HCT116 (cell line): ENCODE measurements around the gene GATAD2A. TPM values are rescaled to one million over a fixed set of nuclear protein-coding genes. Genes with fewer than 3 reads are reported as not detected.

Experiments
- ATAC-seq: fragments of 200-7000 bp; cut with Tn5 transposase; 2 replicates; pipeline ENCODE4 v1.9.1; 2020; ENCODE audit warnings: mild to moderate bottlenecking, moderate library complexity
- BruUV-seq: library from RNA; stranded (reverse); fragments of 400-500 nt; replicated peaks from 2 replicates; lab custom pipeline; 2021; lab: Mats Ljungman, UMichigan
- CTCF ChIA-PET: fragments of 300-600 bp; sonication (Branson Sonifier 250); formaldehyde crosslinking; loops from one replicate; lab custom pipeline; 2021; ENCODE audit warnings: antibody characterized with exemption; lab: Charles Lee
- POLR2A ChIA-PET: fragments of 300-600, 350-600 bp; sonication (Branson Sonifier 250); formaldehyde crosslinking; loops from one replicate; lab custom pipeline; 2021; ENCODE audit warnings: antibody characterized with exemption; lab: Charles Lee
- RAD21 ChIA-PET, 2 experiments: fragments of 300-600 bp; sonication (Branson Sonifier 250); formaldehyde crosslinking; loops; one replicate each; lab custom pipeline; 2023; ENCODE audit warnings: low total read pairs in 2 of 2; ENCODE audit not compliant: uncharacterized antibody in 2 of 2, unreplicated experiment in 2 of 2, low non-redundant PET in 1 of 2; lab: Charles Lee
- DNase-seq: peaks from one replicate; pipeline ENCODE4 v3.0.0-alpha.2; 2010; ENCODE audit warnings: low read depth, low spot score
- H2AFZ ChIP-seq: fragments of 200-600 bp; shearing (Covaris generic), sonication (generic); 2 replicates; pipeline ENCODE4 v1.6.1; 2017; ENCODE audit warnings: low read depth, mixed run types, mixed read lengths, antibody characterized with exemption, low read length; ENCODE audit not compliant: poor library complexity, severe bottlenecking
- H3K27ac ChIP-seq: 2 replicates; pipeline ENCODE4 v1.5.1; 2012; ENCODE audit warnings: low read depth, low read length
- H3K27me3 ChIP-seq: fragments of 200-600 bp; sonication (generic); 2 replicates; pipeline ENCODE4 v1.6.1; 2016; ENCODE audit warnings: mixed run types, low read length, mixed read lengths; ENCODE audit not compliant: insufficient read depth
- H3K36me3 ChIP-seq, 2 experiments: fragments of 200-500 bp in 1 of 2; fragments of 200-600 bp in 1 of 2; sonication (Bioruptor generic) in 1 of 2; sonication (generic) in 1 of 2; 2 replicates each; pipeline versions ENCODE4 v1.5.1 to v1.6.1; 2014 to 2016; ENCODE audit warnings: low read length in 2 of 2, inconsistent platforms in 1 of 2, mixed read lengths in 1 of 2, mixed run types in 1 of 2; ENCODE audit not compliant: insufficient read depth in 2 of 2, control insufficient read depth in 1 of 2
- H3K4me1 ChIP-seq, 2 experiments: fragments of 200-600 bp in 1 of 2; sonication (generic) in 1 of 2; 2 replicates each; pipeline versions ENCODE4 v1.5.1 to v1.6.1; 2012 to 2017; ENCODE audit warnings: low read length in 2 of 2, inconsistent platforms in 1 of 2, mild to moderate bottlenecking in 1 of 2, mixed read lengths in 1 of 2, mixed run types in 1 of 2, moderate library complexity in 1 of 2; ENCODE audit not compliant: insufficient read depth in 2 of 2, control insufficient read depth in 1 of 2
- H3K4me2 ChIP-seq: fragments of 200-600 bp; sonication (generic); 2 replicates; pipeline ENCODE4 v1.6.1; 2017; ENCODE audit warnings: mixed run types, low read length, mixed read lengths
- H3K4me3 ChIP-seq, 2 experiments: fragments of 200-600 bp in 1 of 2; sonication (generic) in 1 of 2; replicated peaks in 1 of 2; 2 replicates each; pipeline ENCODE4 v1.5.1; 2011 to 2016; ENCODE audit warnings: low read length in 2 of 2, control low read depth in 1 of 2, low read depth in 1 of 2, mild to moderate bottlenecking in 1 of 2, mixed read lengths in 1 of 2, mixed run types in 1 of 2
- H3K79me2 ChIP-seq: fragments of 200-600 bp; sonication (generic); 2 replicates; pipeline ENCODE4 v1.6.1; 2017; ENCODE audit warnings: mild to moderate bottlenecking, mixed run types, low read length, moderate library complexity, mixed read lengths; ENCODE audit not compliant: insufficient read depth
- H3K9ac ChIP-seq: fragments of 200-600 bp; sonication (generic); 2 replicates; pipeline ENCODE4 v1.6.1; 2016; ENCODE audit warnings: low read length, mixed read lengths
- H3K9me2 ChIP-seq: fragments of 200-600 bp; sonication (generic), shearing (Covaris generic); 2 replicates; pipeline ENCODE4 v1.6.1; 2017; ENCODE audit warnings: mixed run types, mild to moderate bottlenecking, moderate library complexity; ENCODE audit not compliant: insufficient read depth
- H3K9me3 ChIP-seq, 2 experiments: fragments of 200-500 bp in 1 of 2; fragments of 200-600 bp in 1 of 2; sonication (Bioruptor generic) in 1 of 2; sonication (generic) in 1 of 2; 2 replicates each; pipeline ENCODE4 v1.6.1; 2014 to 2017; ENCODE audit warnings: low read length in 2 of 2, mixed read lengths in 2 of 2, inconsistent platforms in 1 of 2, low read depth in 1 of 2, mild to moderate bottlenecking in 1 of 2, mixed run types in 1 of 2, moderate library complexity in 1 of 2; ENCODE audit not compliant: control insufficient read depth in 1 of 2, insufficient read depth in 1 of 2
- H4K20me1 ChIP-seq: fragments of 200-600 bp; sonication (generic), shearing (Covaris generic); 2 replicates; pipeline ENCODE4 v1.6.1; 2017; ENCODE audit warnings: mixed run types, mild to moderate bottlenecking, moderate library complexity; ENCODE audit not compliant: insufficient read depth
- CBX3 ChIP-seq: IDR thresholded peaks from 2 replicates; pipeline ENCODE4 v1.6.1; 2012; ENCODE audit warnings: low read depth
- CTCF ChIP-seq, 3 experiments: fragments of 200-600 bp in 1 of 3; sonication (generic) in 1 of 3; IDR thresholded peaks in 2 of 3; conservative IDR thresholded peaks in 1 of 3; 2 replicates each; pipeline ENCODE4 v1.5.1; 2012 to 2017; ENCODE audit warnings: low read depth in 2 of 3, low read length in 2 of 3, antibody characterized with exemption in 1 of 3, borderline replicate concordance in 1 of 3, control low read depth in 1 of 3, mild to moderate bottlenecking in 1 of 3, mixed read lengths in 1 of 3, mixed run types in 1 of 3, moderate library complexity in 1 of 3; ENCODE audit not compliant: insufficient read depth in 1 of 3
- ELF1 ChIP-seq: IDR thresholded peaks from 2 replicates; pipeline ENCODE4 v1.6.1; 2012; ENCODE audit warnings: low read depth, borderline replicate concordance
- FOSL1 ChIP-seq: IDR thresholded peaks from 2 replicates; pipeline ENCODE4 v1.6.1; 2012; ENCODE audit warnings: low read depth
- JUND ChIP-seq: IDR thresholded peaks from 2 replicates; pipeline ENCODE4 v1.6.1; 2012
- MAX ChIP-seq: IDR thresholded peaks from 2 replicates; pipeline ENCODE4 v1.6.1; 2012
- POLR2A ChIP-seq: IDR thresholded peaks from 2 replicates; pipeline ENCODE4 v1.7.0; 2011; ENCODE audit warnings: borderline replicate concordance; ENCODE audit not compliant: insufficient read depth, insufficient read length; ENCODE audit errors: extremely low read depth
- SIN3A ChIP-seq: IDR thresholded peaks from 2 replicates; pipeline ENCODE4 v1.6.1; 2012; ENCODE audit warnings: low read depth
- SP1 ChIP-seq: IDR thresholded peaks from 2 replicates; pipeline ENCODE4 v1.6.1; 2012; ENCODE audit warnings: low read depth
- ZFX ChIP-seq: fragments of 450-650 bp; IDR thresholded peaks from 2 replicates; pipeline ENCODE4 v1.6.1; 2017
- ZNF274 ChIP-seq: fragments of 200-500 bp; sonication (Bioruptor generic); IDR thresholded peaks from 2 replicates; pipeline ENCODE4 v1.6.1; 2014; ENCODE audit warnings: mild to moderate bottlenecking, low read depth, low read length, inconsistent platforms
- intact Hi-C: fragments of 100-400 bp; cut with micrococcal nuclease; formaldehyde crosslinking; loops from 2 replicates; pipeline ENCODE4 v1.10.0; 2022
- total RNA-seq: library from RNA; stranded (reverse); gene quantifications from one replicate; pipeline ENCODE4 v1.2.1, GENCODE V29; 2021; ENCODE audit not compliant: unreplicated experiment

The GATAD2A gene
- total RNA-seq, 1 experiment from 2014 or later: 130 TPM

GRCh38 chr19:19423322-19423721 lies 17.8 kb downstream of the GATAD2A start:
- ATAC-seq: no peak
- Histone ChIP-seq H3K27me3 (no peaks in the 10 kb centered on the region), H3K79me2 (peaks cover 97% of the 10 kb centered on the region), H4K20me1 (peaks cover 9% of the 10 kb centered on the region; the same call in 1 of the 2 replicates), H3K4me2 (no peak overlapping the region), H3K36me3 (0 out of 4 replicates have a peak, but pooled peaks cover 0 to 4% of the 10 kb centered on the region in 2 experiments), H2AFZ (no peak overlapping the region), H3K9me3 (no peaks in the 10 kb centered on the region), H3K9ac (no peak overlapping the region), H3K4me1 (no peaks in the 10 kb centered on the region), H3K27ac (no peak overlapping the region), H3K9me2 (no peaks in the 10 kb centered on the region), H3K4me3 (no peak overlapping the region)
- CTCF ChIA-PET: no interaction called here
- no TSS peak for BruUV-seq
- RAD21 ChIA-PET: no interaction called here
- intact Hi-C loops: no loop called here
- TF ChIP-seq ZNF274: no peak
- TF ChIP-seq ZFX: no peak
- no peak for TF ChIP-seq JUND
- no peak for TF ChIP-seq CTCF (IDR thresholded peaks at IDR 0.05 in 2 of 3, conservative IDR thresholded peaks at IDR 0.05 in 1 of 3; ENCODE audit: borderline replicate concordance in 1 of 3, insufficient read depth in 1 of 3, low read depth in 2 of 3, low read length in 2 of 3)
- TF ChIP-seq MAX: no peak
- no peak for TF ChIP-seq FOSL1
- TF ChIP-seq POLR2A: no peak
- no peak for TF ChIP-seq SP1
- no peak for TF ChIP-seq ELF1
- TF ChIP-seq SIN3A: no peak
- TF ChIP-seq CBX3: no peak
- POLR2A ChIA-PET: no interaction called here
- DNase-seq: no peak
